Endothelial cell of umbilical vein (primary cell): ENCODE measurements around the gene RNU7-1. TPM values are rescaled to one million over a fixed set of nuclear protein-coding genes. Genes with fewer than 3 reads are reported as not detected.

Experiments used
- BruUV-seq: library from RNA; stranded (reverse); fragments of 400-500 nt; replicated peaks from 2 replicates; lab custom pipeline; 2021; lab: Mats Ljungman, UMichigan
- CTCF ChIA-PET: fragments of 300-600, 350-600 bp; sonication (Branson Sonifier 250); formaldehyde crosslinking; loops from one replicate; lab custom pipeline; 2021; ENCODE audit warnings: antibody characterized with exemption, inconsistent platforms; lab: Charles Lee
- POLR2A ChIA-PET: fragments of 300-600, 350-600 bp; sonication (Branson Sonifier 250); formaldehyde crosslinking; loops from one replicate; lab custom pipeline; 2021; ENCODE audit warnings: antibody characterized with exemption, inconsistent platforms; lab: Charles Lee
- DNase-seq: peaks from one replicate; pipeline ENCODE4 v3.0.0-alpha.2; 2011; ENCODE audit warnings: low read depth, low spot score
- FAIRE-seq: peaks from 2 replicates; lab custom pipeline; 2011; peaks lifted over from hg19 to GRCh38; lab: Jason Lieb, UNC
- H2AFZ ChIP-seq: 2 replicates; pipeline ENCODE4 v1.6.0; 2012; ENCODE audit warnings: low read depth, low read length, control low read depth, inconsistent platforms
- H3K27ac ChIP-seq: 2 replicates; pipeline ENCODE4 v1.5.1; 2011; ENCODE audit warnings: low read depth, mild to moderate bottlenecking, control low read depth, low read length, moderate library complexity; ENCODE audit not compliant: insufficient read depth
- H3K27me3 ChIP-seq, 2 experiments: 2 replicates each; pipeline versions ENCODE4 v1.6.0 to v1.6.1; 2011; ENCODE audit warnings: low read length in 2 of 2, mixed read lengths in 1 of 2; ENCODE audit not compliant: control insufficient read depth in 2 of 2, insufficient read depth in 2 of 2
- H3K36me3 ChIP-seq, 2 experiments: 2 replicates in 1 of 2; 3 replicates in 1 of 2; pipeline ENCODE4 v1.5.1; 2011; ENCODE audit warnings: low read length in 2 of 2, mild to moderate bottlenecking in 1 of 2, moderate library complexity in 1 of 2; ENCODE audit not compliant: control insufficient read depth in 2 of 2, insufficient read depth in 2 of 2; ENCODE audit errors: extremely low read depth in 1 of 2
- H3K4me1 ChIP-seq: 3 replicates; pipeline ENCODE4 v1.5.1; 2011; ENCODE audit warnings: mild to moderate bottlenecking, low read length; ENCODE audit not compliant: control insufficient read depth, insufficient read depth; ENCODE audit errors: extremely low read depth
- H3K4me2 ChIP-seq: 2 replicates; pipeline ENCODE4 v1.6.1; 2011; ENCODE audit warnings: low read length, control low read depth, mixed read lengths; ENCODE audit not compliant: insufficient read depth
- H3K4me3 ChIP-seq, 3 experiments: fragments of 200-600 bp in 1 of 3; sonication (generic), shearing (Covaris generic) in 1 of 3; replicated peaks in 1 of 3; 2 replicates each; pipeline ENCODE4 v1.5.1; 2011 to 2016; ENCODE audit warnings: control low read depth in 3 of 3, low read length in 3 of 3, mild to moderate bottlenecking in 2 of 3, inconsistent platforms in 1 of 3, low read depth in 1 of 3, moderate library complexity in 1 of 3; ENCODE audit not compliant: insufficient read depth in 1 of 3
- H3K79me2 ChIP-seq: 2 replicates; pipeline ENCODE4 v1.6.0; 2012; ENCODE audit warnings: low read length, inconsistent platforms; ENCODE audit not compliant: control insufficient read depth, insufficient read depth
- H3K9ac ChIP-seq: replicated peaks from 2 replicates; pipeline ENCODE3; 2011; ENCODE audit warnings: low read length, control low read depth; ENCODE audit not compliant: insufficient read depth; ENCODE audit errors: extremely low read depth
- H3K9me1 ChIP-seq: replicated peaks from 3 replicates; pipeline ENCODE4 v1.6.0; 2011; ENCODE audit warnings: mild to moderate bottlenecking, low read length; ENCODE audit not compliant: control insufficient read depth, insufficient read depth; ENCODE audit errors: extremely low read depth
- H3K9me3 ChIP-seq: replicated peaks from 2 replicates; pipeline ENCODE4 v1.5.1; 2012; ENCODE audit warnings: low read length, inconsistent platforms; ENCODE audit not compliant: control insufficient read depth, insufficient read depth
- H4K20me1 ChIP-seq: replicated peaks from 2 replicates; pipeline ENCODE3; 2011; ENCODE audit warnings: mild to moderate bottlenecking, low read length; ENCODE audit not compliant: control insufficient read depth, insufficient read depth; ENCODE audit errors: extremely low read depth
- EZH2 ChIP-seq: IDR thresholded peaks from 2 replicates; pipeline ENCODE4 v1.6.1; 2012; ENCODE audit warnings: borderline replicate concordance, low read depth, mild to moderate bottlenecking, moderate library complexity, low read length, inconsistent platforms; ENCODE audit not compliant: severe bottlenecking
- FOS ChIP-seq: IDR thresholded peaks from 2 replicates; pipeline ENCODE4 v1.6.1; 2011; ENCODE audit warnings: mild to moderate bottlenecking, low read length, moderate library complexity, borderline replicate concordance; ENCODE audit not compliant: insufficient read depth
- GATA2 ChIP-seq: IDR thresholded peaks from 2 replicates; pipeline ENCODE4 v1.7.0; 2011; ENCODE audit warnings: low read depth, mild to moderate bottlenecking, moderate library complexity, mixed read lengths, low read length; ENCODE audit not compliant: insufficient read length, insufficient read depth
- JUN ChIP-seq: IDR thresholded peaks from 2 replicates; pipeline ENCODE4 v1.6.1; 2011; ENCODE audit warnings: borderline replicate concordance, low read depth; ENCODE audit not compliant: insufficient read length, insufficient read depth
- MYC ChIP-seq: IDR thresholded peaks from one replicate; pipeline ENCODE4 v1.6.1; 2011; ENCODE audit warnings: mild to moderate bottlenecking, low read depth, low read length
- POLR2A ChIP-seq: IDR thresholded peaks from 2 replicates; pipeline ENCODE4 v1.6.1; 2012; ENCODE audit warnings: low read depth, mild to moderate bottlenecking, control low read depth, low read length
- POLR2AphosphoS5 ChIP-seq: IDR thresholded peaks from 2 replicates; pipeline ENCODE4 v1.6.1; 2012; ENCODE audit warnings: low read depth, mild to moderate bottlenecking, control low read depth, low read length, moderate library complexity; ENCODE audit not compliant: insufficient read depth
- dilution Hi-C: fragments of 300-500 bp; cut with MboI; formaldehyde crosslinking; loops from one replicate; pipeline ENCODE4 v1.15.0; 2019; ENCODE audit warnings: low sequenced_read_pairs; ENCODE audit not compliant: extremely low pct_ligation_motif_present
- intact Hi-C: fragments of 100-400 bp; cut with micrococcal nuclease; formaldehyde crosslinking; loops from one replicate; pipeline ENCODE4 v1.10.0; 2022
- polyA plus RNA-seq, 4 experiments: library from polyadenylated mRNA; depleted of rRNA in 3 of 4; stranded (reverse) in 3 of 4; unstranded in 1 of 4; fragments of >200 nt; gene quantifications; 2 replicates each; pipeline versions ENCODE4 v1.2.1 to v1.2.3, GENCODE V29; 2011 to 2012; ENCODE audit warnings: missing spikeins in 1 of 4
- total RNA-seq: library from RNA; stranded (reverse); gene quantifications from 2 replicates; pipeline ENCODE4 v1.2.3, GENCODE V29; 2021
- TF ChIP-seq, protein P1 (sequence below): IDR thresholded peaks from 2 replicates; pipeline ENCODE4 v1.6.1; 2011; ENCODE audit not compliant: insufficient read depth, insufficient read length
- TF ChIP-seq, protein P2 (sequence below), 2 donors: IDR thresholded peaks; 1 replicate in 1 of 2; 2 replicates in 1 of 2; pipeline ENCODE4 v1.5.1; 2011; ENCODE audit warnings: low read length in 2 of 2, mild to moderate bottlenecking in 2 of 2, moderate library complexity in 2 of 2, control low read depth in 1 of 2, inconsistent platforms in 1 of 2, low read depth in 1 of 2; ENCODE audit not compliant: insufficient read depth in 1 of 2; ENCODE audit errors: extremely low read depth in 1 of 2

RNU7-1 gene
- total and polyA plus RNA-seq, 2 donors (not counting 3 experiments of a cell fraction or from before 2014, with no cell fraction given): not detected

DNA sequence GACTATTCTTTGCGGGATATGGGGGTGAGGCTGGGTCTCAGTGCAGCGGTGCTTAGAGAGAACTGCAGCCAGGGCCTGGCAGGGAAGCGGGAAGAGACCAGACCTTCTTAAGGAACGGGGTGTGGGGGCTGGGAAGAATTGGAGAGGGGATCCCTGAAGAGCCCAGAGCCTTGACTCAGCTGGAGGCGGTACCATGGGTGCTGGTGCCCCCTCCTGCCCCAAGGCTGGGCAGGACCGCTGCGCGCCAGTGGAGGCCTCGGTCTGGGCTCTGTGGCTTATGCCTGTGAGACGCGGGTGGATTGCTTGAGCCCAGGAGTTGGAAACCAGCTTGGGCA is 1.3 kb upstream of the RNU7-1 start:
- Histone ChIP-seq H3K9me1 (no peaks in the 10 kb centered on the region), H3K4me3 (no peak overlapping the region), H2AFZ (no peak overlapping the region), H3K9ac (no peak overlapping the region), H3K4me1 (peaks cover 18% of the 10 kb centered on the region), H3K4me2 (no peak overlapping the region), H3K27me3 (no peaks in the 10 kb centered on the region), H3K27ac (no peak overlapping the region), H4K20me1 (no peaks in the 10 kb centered on the region), H3K79me2 (no peaks in the 10 kb centered on the region), H3K9me3 (no peaks in the 10 kb centered on the region), H3K36me3 (peaks cover 0 to 16% of the 10 kb centered on the region in 2 experiments)
- dilution Hi-C loops: no loop called here
- FAIRE-seq (no peak), DNase-seq (no peak)
- ChIA-PET CTCF (interaction anchor here (1.0 to 3.4 kb wide), 3 partner anchors 17 to 73 kb away, joined by 5 to 38 read pairs (median 18); partner anchors contain the start of gene SPSB2), POLR2A (no interaction called here)
- no peak for TF ChIP-seq GATA2
- TF ChIP-seq JUN: no peak
- no peak for TF ChIP-seq POLR2A
- no peak for TF ChIP-seq EZH2
- TF ChIP-seq POLR2AphosphoS5: no peak
- TF ChIP-seq, protein P1, sequence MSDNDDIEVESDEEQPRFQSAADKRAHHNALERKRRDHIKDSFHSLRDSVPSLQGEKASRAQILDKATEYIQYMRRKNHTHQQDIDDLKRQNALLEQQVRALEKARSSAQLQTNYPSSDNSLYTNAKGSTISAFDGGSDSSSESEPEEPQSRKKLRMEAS: no peak
- TF ChIP-seq FOS: no peak
- TF ChIP-seq MYC: no peak
- TF ChIP-seq, protein P2, sequence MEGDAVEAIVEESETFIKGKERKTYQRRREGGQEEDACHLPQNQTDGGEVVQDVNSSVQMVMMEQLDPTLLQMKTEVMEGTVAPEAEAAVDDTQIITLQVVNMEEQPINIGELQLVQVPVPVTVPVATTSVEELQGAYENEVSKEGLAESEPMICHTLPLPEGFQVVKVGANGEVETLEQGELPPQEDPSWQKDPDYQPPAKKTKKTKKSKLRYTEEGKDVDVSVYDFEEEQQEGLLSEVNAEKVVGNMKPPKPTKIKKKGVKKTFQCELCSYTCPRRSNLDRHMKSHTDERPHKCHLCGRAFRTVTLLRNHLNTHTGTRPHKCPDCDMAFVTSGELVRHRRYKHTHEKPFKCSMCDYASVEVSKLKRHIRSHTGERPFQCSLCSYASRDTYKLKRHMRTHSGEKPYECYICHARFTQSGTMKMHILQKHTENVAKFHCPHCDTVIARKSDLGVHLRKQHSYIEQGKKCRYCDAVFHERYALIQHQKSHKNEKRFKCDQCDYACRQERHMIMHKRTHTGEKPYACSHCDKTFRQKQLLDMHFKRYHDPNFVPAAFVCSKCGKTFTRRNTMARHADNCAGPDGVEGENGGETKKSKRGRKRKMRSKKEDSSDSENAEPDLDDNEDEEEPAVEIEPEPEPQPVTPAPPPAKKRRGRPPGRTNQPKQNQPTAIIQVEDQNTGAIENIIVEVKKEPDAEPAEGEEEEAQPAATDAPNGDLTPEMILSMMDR (IDR thresholded peaks at IDR 0.05; ENCODE audit: extremely low read depth in 1 of 2, insufficient read depth in 1 of 2, low read depth in 1 of 2, low read length in 2 of 2): no peak
- BruUV-seq: no TSS peak
- intact Hi-C loops: no loop called here
